ENCODE data around the gene GIPC2. TPM values are rescaled to one million over a fixed set of nuclear protein-coding genes. Genes with fewer than 3 reads are reported as not detected.

GIPC2 gene
- total and polyA plus RNA-seq, 10 of the 15 experiments (the other 5 are each of a cell fraction or from before 2014, with no cell fraction given) = 0.03 to 0.23 (median 0.06) TPM; not detected in 2

- TF ChIP-seq PKNOX1 (IDR thresholded peaks at IDR 0.05) (no peak), CBFB (IDR thresholded peaks at IDR 0.05; ENCODE audit: low read depth) (no peak), EP300 (IDR thresholded peaks at IDR 0.05; ENCODE audit: borderline replicate concordance in 1 of 2, control insufficient read depth in 1 of 2, low read depth in 2 of 2, low read length in 2 of 2) (no peak), BMI1 (IDR thresholded peaks at IDR 0.05; ENCODE audit: borderline replicate concordance) (no peak), ZNF687 (IDR thresholded peaks at IDR 0.05) (no peak), CHD4 (IDR thresholded peaks at IDR 0.05) (no peak), SKIL (IDR thresholded peaks at IDR 0.05; ENCODE audit: low read depth, poor library complexity, severe bottlenecking) (no peak), POU2F2 (IDR thresholded peaks at IDR 0.05; ENCODE audit: borderline replicate concordance, low read depth, low read length) (no peak), RELB (IDR thresholded peaks at IDR 0.05; ENCODE audit: low read depth) (no peak)
These were observed 23.0 kb downstream of the GIPC2 start (continued) for GRCh38 chr1:78068681-78069283.

All from GM12878 (cell line).